ENCODE results near the gene RFX4.

Gene RFX4

DNA sequence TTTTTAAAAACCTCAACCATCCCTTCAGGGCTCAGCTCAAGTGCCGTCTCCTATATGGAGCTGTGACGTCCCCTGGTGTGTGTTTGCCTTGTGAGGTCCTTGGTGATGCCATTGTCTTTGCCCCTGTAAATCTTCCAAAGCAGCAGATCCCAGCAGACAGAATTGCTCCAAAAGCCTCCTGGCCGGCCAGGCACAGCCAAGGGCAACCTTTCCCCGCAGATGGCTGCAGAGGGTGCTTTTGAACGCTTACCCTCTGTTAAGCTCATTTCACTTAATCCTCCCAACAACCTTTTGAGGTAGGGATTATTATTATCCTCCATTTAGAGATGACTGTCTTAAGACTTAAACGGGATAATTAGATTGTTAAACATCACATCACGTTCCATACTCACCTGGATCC, 51.4 kb downstream of the RFX4 start:
- H3K27ac ChIP-seq = no peak overlapping the region
- no peak for TF ChIP-seq ZFX (IDR thresholded peaks at IDR 0.05)
- TF ChIP-seq, protein P1, sequence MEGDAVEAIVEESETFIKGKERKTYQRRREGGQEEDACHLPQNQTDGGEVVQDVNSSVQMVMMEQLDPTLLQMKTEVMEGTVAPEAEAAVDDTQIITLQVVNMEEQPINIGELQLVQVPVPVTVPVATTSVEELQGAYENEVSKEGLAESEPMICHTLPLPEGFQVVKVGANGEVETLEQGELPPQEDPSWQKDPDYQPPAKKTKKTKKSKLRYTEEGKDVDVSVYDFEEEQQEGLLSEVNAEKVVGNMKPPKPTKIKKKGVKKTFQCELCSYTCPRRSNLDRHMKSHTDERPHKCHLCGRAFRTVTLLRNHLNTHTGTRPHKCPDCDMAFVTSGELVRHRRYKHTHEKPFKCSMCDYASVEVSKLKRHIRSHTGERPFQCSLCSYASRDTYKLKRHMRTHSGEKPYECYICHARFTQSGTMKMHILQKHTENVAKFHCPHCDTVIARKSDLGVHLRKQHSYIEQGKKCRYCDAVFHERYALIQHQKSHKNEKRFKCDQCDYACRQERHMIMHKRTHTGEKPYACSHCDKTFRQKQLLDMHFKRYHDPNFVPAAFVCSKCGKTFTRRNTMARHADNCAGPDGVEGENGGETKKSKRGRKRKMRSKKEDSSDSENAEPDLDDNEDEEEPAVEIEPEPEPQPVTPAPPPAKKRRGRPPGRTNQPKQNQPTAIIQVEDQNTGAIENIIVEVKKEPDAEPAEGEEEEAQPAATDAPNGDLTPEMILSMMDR (conservative IDR thresholded peaks at IDR 0.05) = no peak

GRCh38 chr12:106643000-106643399, 60.2 kb downstream of the RFX4 start:
- TF ChIP-seq, protein P1 (conservative IDR thresholded peaks at IDR 0.05) = no peak
- no peak for TF ChIP-seq ZFX (IDR thresholded peaks at IDR 0.05)

DNA sequence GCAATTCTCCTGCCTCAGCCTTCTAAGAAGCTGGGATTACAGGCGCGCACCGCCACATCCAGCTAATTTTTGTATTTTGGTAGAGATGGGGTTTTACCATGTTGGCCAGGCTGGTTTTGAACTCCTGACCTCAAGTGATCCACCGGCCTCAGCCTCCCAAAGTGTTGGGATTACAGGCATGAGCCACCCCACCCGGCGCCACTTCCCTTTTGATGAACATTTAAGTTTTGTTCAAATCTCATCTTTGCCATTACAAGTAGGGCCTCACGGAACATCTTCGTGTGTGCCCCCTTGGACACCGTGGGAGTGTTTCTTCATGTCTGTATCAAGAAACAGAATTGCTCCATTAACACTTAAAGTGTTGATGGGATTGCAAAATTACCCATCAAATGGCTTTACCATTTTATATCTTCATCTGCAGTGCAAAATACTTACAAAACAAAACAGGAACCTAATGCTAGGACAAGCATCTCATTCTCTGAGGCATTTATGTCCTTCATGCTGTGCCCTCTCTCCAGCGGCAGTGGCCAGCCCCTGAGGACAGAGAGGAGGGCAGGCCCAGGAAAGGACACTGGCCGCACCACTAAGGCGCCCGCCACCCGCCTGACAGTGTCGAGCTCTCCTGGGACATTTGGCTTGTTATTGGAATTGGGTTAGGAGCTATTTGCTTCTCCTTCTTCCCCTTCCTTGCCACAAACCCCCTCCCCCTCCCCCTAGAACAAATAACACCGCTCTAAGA, 61.7 kb downstream of the RFX4 start:
- TF ChIP-seq, protein P1 (conservative IDR thresholded peaks at IDR 0.05) = no peak
- TF ChIP-seq ZFX (IDR thresholded peaks at IDR 0.05) = no peak
- peak overlapping the region; percentile 71 for H3K27ac ChIP-seq

More at GRCh38 chr12:106643000-106643399, 60.2 kb downstream of the RFX4 start:
- peak overlapping the region; percentile 7; the same call in 1 of the 2 replicates for H3K27ac ChIP-seq

GRCh38 chr12:106645074-106645421, 62.2 kb downstream of the RFX4 start:
- no peak for TF ChIP-seq ZFX (IDR thresholded peaks at IDR 0.05)
- TF ChIP-seq, protein P1 (conservative IDR thresholded peaks at IDR 0.05) = no peak
- peak overlapping the region; percentile 71 for H3K27ac ChIP-seq

- H3K27ac ChIP-seq = peak overlapping the region; percentile 71
- TF ChIP-seq ZFX (IDR thresholded peaks at IDR 0.05) = no peak
- TF ChIP-seq, protein P1 (conservative IDR thresholded peaks at IDR 0.05) = no peak
Measured at GRCh38 chr12:106645465-106646330, 62.9 kb downstream of the RFX4 start.

DNA sequence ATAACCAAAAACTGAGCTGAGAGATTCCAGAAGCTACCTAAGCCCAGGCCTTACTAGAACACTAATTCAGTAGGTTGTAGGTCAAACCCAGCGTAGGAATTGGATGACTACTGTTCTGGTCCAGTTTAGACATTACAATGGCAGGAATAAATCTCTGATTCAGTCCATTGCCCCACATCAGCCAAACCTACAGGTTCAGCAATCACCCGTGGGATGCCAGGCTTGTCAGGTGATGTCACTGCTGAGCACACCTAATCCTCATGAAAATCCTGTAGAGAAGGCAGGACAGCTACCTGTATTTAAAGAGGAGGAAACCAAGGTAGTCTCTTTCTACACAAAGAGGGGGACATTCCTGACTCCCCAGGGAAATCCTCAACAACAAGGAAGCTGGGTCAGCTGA, 63.7 kb downstream of the RFX4 start:
- TF ChIP-seq, protein P1 (conservative IDR thresholded peaks at IDR 0.05) = no peak
- TF ChIP-seq ZFX (IDR thresholded peaks at IDR 0.05) = no peak
- H3K27ac ChIP-seq = no peak overlapping the region

Measured in C4-2B (cell line).